ENCODE results near the gene RBM8A. TPM values are rescaled to one million over a fixed set of nuclear protein-coding genes. Genes with fewer than 3 reads are reported as not detected.

Gene RBM8A
- total RNA-seq, 1 donor from 2014 or later = 86.8 TPM

GRCh38 chr1:145947551-145947950 is 20.3 kb upstream of the RBM8A start:
- no peaks in the 10 kb centered on the region for H3K9me3 Mint-ChIP-seq (ENCODE audit: low read depth)
- no peaks in the 10 kb centered on the region for H3K27me3 Mint-ChIP-seq (ENCODE audit: low read depth)
- H3K36me3 Mint-ChIP-seq (ENCODE audit: low read depth) = peaks cover 8% of the 10 kb centered on the region
- H3K4me1 Mint-ChIP-seq (ENCODE audit: low read depth) = peaks cover 14% of the 10 kb centered on the region
- no peak overlapping the region for H3K4me3 Mint-ChIP-seq (ENCODE audit: unreplicated experiment)
- no peak overlapping the region for H3K27ac Mint-ChIP-seq (ENCODE audit: unreplicated experiment)
- no peak for DNase-seq (ENCODE audit: low spot score)
- no peak for TF ChIP-seq CTCF (IDR thresholded peaks at IDR 0.05)

GRCh38 chr1:145946477-145946986 is 19.2 kb upstream of the RBM8A start:
- H3K27me3 Mint-ChIP-seq (ENCODE audit: low read depth) = no peaks in the 10 kb centered on the region

GRCh38 chr1:145944532-145944931 is 17.2 kb upstream of the RBM8A start:
- H3K4me1 Mint-ChIP-seq (ENCODE audit: low read depth) = peaks cover 3% of the 10 kb centered on the region
- no peak overlapping the region for H3K4me3 Mint-ChIP-seq (ENCODE audit: unreplicated experiment)
- no peak for TF ChIP-seq CTCF (IDR thresholded peaks at IDR 0.05)
- no peaks in the 10 kb centered on the region for H3K9me3 Mint-ChIP-seq (ENCODE audit: low read depth)
- H3K27me3 Mint-ChIP-seq (ENCODE audit: low read depth) = no peaks in the 10 kb centered on the region
- DNase-seq (ENCODE audit: low spot score) = no peak
- no peak overlapping the region for H3K27ac Mint-ChIP-seq (ENCODE audit: unreplicated experiment)
- H3K36me3 Mint-ChIP-seq (ENCODE audit: low read depth) = peaks cover 3% of the 10 kb centered on the region

More at GRCh38 chr1:145946477-145946986, 19.2 kb upstream of the RBM8A start:
- no peak for DNase-seq (ENCODE audit: low spot score)
- Mint-ChIP-seq H3K36me3 (ENCODE audit: low read depth) (peaks cover 6% of the 10 kb centered on the region), H3K27ac (ENCODE audit: unreplicated experiment) (no peak overlapping the region), H3K9me3 (ENCODE audit: low read depth) (no peaks in the 10 kb centered on the region), H3K4me1 (ENCODE audit: low read depth) (peaks cover 11% of the 10 kb centered on the region), H3K4me3 (ENCODE audit: unreplicated experiment) (no peak overlapping the region)
- TF ChIP-seq CTCF (IDR thresholded peaks at IDR 0.05) = no peak

GRCh38 chr1:145942871-145943270 is 15.6 kb upstream of the RBM8A start:
- Mint-ChIP-seq H3K4me1 (ENCODE audit: low read depth) (no peaks in the 10 kb centered on the region), H3K36me3 (ENCODE audit: low read depth) (peaks cover 1% of the 10 kb centered on the region), H3K27me3 (ENCODE audit: low read depth) (no peaks in the 10 kb centered on the region), H3K9me3 (ENCODE audit: low read depth) (no peaks in the 10 kb centered on the region), H3K4me3 (ENCODE audit: unreplicated experiment) (no peak overlapping the region), H3K27ac (ENCODE audit: unreplicated experiment) (peak overlapping the region; percentile 37)
- no peak for TF ChIP-seq CTCF (IDR thresholded peaks at IDR 0.05)
- no peak for DNase-seq (ENCODE audit: low spot score)

- Mint-ChIP-seq H3K4me3 (ENCODE audit: unreplicated experiment) (no peak overlapping the region), H3K27ac (ENCODE audit: unreplicated experiment) (no peak overlapping the region), H3K36me3 (ENCODE audit: low read depth) (peaks cover 1% of the 10 kb centered on the region), H3K4me1 (ENCODE audit: low read depth) (no peaks in the 10 kb centered on the region), H3K9me3 (ENCODE audit: low read depth) (no peaks in the 10 kb centered on the region), H3K27me3 (ENCODE audit: low read depth) (no peaks in the 10 kb centered on the region)
- DNase-seq (ENCODE audit: low spot score) = no peak
- no peak for TF ChIP-seq CTCF (IDR thresholded peaks at IDR 0.05)
Observed at GRCh38 chr1:145942405-145942804, 15.1 kb upstream of the RBM8A start.
